T-helper 1 cell treated with Interleukin-12 subunit alpha and Interleukin-12 subunit beta and Interleukin-4 antibody, amounts not matched to agents 30 ng/mL and 1 ng/mL, for 36 hours (primary cell): ENCODE results near the gene OR13C3. TPM values are rescaled to one million over a fixed set of nuclear protein-coding genes. Genes with fewer than 3 reads are reported as not detected.
"Not testable (repeated sequence)": the region's sequence is repeated elsewhere in the genome, so short reads cannot be mapped to it uniquely, and the experiment has no call there.

Experiments used
- intact Hi-C: fragments of 100-400 bp; cut with micrococcal nuclease; formaldehyde crosslinking; loops from one replicate; pipeline ENCODE4 v1.15.1; 2024
- total RNA-seq: library from RNA; stranded (reverse); gene quantifications from 2 replicates; pipeline ENCODE4 v1.2.3, GENCODE V29; 2022

Gene OR13C3
- total RNA-seq, result not detected in 2 replicates

DNA sequence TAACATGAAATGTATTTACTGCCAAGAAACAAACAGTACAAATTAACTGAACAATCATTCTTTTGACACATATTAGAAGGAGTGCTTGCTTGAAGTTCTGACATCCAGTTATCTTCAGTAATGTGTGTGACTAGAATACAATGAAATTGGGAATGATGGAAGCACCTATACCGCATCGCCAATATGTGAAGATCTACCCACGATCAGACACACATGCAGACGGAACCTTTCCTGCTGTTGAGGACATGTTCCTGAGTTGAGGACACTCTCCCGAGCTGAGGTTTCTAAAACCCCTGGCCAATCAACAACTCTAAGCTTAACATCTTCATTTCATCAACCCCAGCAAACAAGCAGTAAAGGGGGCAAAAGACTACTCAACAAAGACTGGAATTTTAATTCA is at the start of gene OR13C3:
Gene OR13C3, minus strand, starts transcription at position 101 of the 400 bp plus-strand sequence. CDS start 133 bp downstream, outside the sequence.
- intact Hi-C loops, result no loop called here

DNA sequence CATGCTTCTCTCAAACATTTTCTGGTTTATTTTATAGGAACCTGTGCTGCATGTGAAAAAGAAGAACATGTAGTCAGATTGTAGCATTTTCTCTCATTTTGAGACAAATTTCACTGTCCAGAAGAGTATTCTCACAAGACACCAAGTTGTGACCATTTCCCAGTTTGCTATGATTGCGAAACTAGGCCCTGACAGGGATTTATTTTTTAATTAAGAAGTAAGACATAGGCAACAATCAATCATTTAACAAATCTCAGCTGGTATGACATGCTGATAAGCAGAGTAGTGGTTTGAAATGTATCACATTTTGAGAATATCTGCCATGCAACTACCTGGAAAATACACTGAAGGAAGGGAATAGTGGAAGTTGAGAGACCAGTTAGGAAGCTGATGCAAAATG is 43.9 kb upstream of the OR13C3 start:
- intact Hi-C loops, result no loop called here

DNA sequence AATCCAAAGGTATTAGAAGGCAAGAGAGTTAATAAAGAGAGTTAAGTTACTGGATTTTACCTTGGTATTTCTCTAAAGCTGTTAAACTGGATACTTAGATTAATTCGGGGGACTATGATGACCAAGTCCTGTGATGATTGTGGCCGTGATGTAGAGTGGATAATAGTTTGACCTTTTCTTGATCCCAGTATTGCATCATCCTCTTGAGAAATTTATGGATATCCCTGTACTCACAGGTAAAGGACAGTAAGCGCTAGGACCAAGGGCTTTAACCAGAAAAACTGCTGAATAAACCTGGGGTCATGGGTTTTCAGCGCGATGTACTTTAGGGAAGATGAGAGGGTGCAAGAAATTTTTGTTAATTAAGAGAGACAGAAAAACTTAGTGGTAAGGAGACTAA is 40.6 kb upstream of the OR13C3 start:
- intact Hi-C loops, result no loop called here

DNA sequence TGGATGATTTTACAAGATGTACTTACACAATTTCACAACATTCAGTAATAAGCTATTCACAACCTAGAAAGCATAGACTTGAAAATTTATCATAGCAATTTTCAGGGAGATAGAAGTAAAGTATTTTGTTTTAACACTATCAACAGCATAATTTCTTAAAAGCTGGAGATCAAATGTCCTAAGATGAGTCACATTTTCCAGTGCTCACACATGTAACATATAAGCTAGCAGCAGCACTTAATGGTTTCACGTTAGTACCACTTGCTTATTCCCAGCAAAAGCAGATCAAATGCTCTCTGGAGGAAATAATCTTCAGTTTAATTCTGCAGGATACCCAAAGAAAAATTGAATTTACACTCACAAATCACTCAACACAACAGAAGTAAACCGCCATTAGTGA is 38.8 kb upstream of the OR13C3 start:
- intact Hi-C loops, result no loop called here

DNA sequence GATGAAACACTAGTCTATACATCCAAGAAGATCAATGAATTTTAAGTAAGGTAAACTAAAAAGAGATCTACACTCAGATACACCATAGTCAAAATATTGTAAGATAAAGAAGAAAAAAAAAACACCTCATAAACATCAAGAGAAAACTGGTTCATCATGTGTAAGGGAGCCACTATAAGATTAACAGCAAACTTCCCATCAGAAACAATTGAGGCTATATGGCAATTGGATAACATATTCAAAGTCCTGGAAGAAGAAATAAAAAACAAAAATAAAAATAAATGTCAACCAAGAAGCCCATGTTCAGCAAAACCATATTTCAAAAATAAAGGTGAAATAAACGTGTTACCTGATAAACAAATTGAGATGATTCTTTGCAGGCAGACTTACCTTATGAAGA is 36.0 kb upstream of the OR13C3 start:
- intact Hi-C loops, result no loop called here

DNA sequence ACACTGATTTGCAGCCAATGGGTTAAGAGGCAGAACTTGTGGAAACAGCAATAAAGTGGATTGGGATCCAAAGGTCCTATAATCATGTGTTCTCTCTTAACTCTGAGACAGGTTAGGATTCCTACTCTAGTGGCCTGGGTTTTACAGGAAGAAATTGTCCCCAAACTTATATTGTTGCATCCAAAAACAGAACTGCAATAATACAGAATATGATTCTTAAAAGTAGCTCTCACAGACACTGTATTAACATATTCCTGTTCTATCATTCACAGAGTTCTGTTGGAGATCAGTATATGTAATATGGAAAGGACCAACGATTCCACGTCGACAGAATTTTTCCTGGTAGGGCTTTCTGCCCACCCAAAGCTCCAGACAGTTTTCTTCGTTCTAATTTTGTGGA is 32.2 kb upstream of the OR13C3 start, which contains the start of gene OR13C8:
Gene OR13C8, plus strand, starts transcription at position 301 of the 400 bp plus-strand sequence. Its CDS starts 0 bp downstream, at position 301.
- intact Hi-C loops, result no loop called here

DNA sequence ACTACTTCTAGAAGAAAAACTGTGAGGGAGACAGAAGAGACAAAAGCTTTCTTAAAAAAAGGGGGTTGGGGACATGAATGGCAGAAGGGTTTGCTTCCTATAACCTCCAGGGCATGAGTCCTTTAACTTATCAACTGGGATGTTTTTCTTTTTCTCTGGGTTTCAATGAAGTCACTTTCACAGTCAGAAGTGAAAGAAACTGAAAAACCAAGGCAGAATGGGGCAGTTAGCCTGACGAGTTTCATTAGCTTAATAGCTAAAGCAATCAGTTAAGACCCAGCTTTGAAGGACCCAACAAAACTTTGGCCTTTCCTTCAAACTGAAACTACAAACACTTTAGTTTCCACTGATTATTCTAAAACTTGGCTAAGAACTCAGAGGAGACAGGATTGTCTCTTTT is 27.7 kb upstream of the OR13C3 start:
- intact Hi-C loops, result no loop called here

DNA sequence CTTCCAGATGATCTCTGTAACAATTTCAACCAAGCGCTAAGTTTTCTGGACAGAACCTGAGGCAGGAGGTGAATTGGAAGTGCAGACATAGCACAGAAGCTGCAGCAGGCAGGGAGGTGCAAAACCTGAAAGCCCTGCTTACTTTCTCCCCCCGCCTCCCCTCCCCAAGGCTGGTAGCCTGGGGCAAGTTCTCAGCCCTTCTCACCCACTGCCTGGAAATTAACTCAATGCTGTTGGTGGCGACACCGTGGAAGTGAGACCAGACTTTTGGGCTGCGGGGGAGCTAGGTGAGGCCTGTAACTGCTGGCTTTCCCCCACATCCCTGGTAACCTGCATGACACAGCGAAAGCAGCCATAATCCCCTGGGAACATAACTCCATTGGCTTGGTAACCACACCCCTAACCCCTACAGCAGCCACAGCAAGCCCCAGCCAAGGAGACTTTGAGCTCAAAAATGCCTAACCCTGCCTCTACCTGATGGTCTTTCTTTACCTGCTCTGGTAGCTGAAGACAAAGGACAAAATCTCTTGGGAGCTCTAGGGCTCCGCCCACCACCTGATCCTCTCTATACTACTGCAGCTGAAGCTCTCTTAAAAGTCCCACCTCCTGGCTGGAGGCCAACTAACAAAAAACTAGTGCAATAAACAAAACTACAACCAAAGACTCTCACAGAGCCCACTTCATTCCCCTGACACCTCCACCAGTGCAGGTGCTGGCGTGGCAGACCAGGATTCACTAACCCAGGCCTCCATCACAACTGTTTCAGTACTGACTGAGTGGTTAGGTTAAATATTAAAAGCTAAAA is 20.4 kb upstream of the OR13C3 start:
- intact Hi-C loops, result no loop called here

DNA sequence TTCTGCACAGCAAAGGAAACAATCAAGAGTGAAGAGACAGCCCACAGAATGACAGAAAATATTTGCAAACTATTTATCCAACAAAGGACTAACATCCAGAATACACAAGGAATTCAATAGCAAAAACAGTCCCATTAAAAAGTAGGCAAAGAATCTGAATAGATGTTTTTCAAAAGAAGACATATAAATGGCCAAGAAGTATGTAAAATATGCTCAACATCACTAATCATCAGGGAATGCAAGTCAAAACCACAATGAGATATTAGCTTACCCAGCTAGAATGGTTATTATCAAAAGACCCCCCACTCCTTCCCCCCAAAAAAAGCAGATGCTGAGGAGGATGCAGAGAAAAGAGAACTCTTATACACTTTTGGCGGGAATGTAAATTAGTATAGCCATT is 18.9 kb upstream of the OR13C3 start:
- intact Hi-C loops, result no loop called here

DNA sequence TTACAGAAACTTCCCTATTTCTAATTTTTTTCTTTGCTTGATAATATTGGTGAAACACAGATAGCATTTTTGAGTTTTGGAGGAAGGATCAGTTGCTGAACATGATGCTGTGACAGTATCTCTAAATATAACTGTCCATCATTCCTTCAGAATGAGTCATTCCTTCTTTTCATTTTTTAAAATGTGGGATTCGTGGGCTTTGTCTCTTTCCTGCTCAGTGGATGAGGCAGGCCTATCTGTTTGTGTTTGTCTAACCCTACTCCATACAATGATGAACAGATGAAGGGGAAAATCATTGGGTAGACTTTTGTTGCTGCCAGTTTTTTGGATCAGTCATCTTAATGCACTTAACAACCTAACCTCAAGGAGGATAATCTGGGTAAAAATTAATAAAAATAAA is 16.6 kb upstream of the OR13C3 start:
- intact Hi-C loops, result no loop called here

DNA sequence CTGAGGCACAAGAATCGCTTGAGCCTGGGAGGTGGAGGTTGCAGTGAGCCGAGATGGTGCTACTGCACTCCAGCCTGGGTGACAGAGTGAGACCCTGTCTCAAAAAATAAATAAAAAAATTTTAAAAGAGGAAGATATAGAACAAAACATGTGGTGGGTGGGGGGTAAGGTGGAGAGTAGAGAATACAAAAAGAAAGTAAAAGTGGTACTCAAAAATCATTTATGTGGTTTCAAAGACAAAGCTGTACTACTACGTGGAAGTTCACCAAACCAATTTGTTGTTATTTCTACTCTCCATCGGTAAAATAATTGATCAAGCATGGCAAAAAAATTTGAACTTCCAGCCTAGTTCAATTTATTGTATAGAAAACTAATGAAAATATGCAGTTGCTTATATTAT is 8.0 kb upstream of the OR13C3 start:
- intact Hi-C loops, result no loop called here

DNA sequence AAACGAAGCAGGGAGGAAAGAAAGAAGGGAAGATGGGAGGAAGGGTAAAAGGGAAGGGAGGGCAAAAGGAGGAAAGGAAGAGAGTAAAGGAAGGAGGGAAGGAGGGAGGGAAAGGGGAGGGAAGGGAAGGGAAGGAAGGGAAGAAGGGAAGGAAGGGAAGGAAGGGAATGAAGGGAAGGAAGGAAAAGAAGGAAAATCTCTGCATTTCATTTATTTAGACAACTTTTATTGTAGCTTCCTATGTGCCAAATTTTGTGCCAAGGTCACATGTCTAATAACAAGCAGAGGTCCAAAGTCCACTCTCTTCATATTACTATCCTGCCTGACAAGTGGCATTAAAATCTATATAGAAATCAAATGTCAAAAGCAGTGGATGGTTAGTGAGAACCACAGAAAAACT is 2.6 kb upstream of the OR13C3 start:
- intact Hi-C loops, result no loop called here

DNA sequence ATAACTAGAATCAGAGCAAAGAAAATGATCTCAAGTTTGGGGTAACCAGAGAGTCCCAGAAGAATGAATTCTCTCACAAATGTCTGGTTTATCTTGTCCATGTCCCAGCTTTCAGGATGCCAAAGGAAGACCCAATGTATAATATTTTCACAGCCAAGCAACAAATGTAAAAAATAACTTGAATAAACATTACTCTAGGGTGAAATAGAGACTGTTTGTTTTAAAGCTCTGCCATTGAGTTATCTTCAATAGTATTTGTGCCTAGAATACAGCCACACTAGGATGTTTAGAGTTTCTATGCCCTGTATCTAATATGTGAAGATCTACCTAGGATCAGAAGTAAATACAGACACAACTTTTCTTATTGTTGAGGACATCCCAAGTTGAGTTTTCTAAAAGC is 9.5 kb downstream of the OR13C3 start, which contains the start of gene OR13C4:
Gene OR13C4, minus strand, starts transcription at position 101 of the 400 bp plus-strand sequence. Its CDS starts 0 bp downstream, at position 101.
- intact Hi-C loops, result no loop called here

DNA sequence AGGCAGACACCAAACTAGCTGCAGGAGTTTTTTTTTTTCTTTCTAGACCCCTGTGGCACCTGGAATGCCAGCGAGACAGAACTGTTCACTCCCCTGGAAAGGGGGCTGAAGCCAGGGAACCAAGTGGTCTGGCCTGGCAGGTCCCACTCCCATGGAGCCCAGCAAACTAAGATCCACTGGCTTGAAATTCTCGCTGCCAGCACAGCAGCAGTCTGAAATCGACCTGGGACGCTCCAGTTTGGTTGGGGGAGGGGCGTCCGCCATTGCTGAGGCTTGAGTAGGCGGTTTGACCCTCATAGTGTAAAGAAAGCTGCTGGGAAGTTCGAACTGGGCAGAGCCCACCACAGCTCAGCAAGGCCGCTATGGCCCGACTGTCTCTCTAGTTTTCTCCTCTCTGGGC is 16.4 kb downstream of the OR13C3 start:
- intact Hi-C loops, result not testable (repeated sequence)

DNA sequence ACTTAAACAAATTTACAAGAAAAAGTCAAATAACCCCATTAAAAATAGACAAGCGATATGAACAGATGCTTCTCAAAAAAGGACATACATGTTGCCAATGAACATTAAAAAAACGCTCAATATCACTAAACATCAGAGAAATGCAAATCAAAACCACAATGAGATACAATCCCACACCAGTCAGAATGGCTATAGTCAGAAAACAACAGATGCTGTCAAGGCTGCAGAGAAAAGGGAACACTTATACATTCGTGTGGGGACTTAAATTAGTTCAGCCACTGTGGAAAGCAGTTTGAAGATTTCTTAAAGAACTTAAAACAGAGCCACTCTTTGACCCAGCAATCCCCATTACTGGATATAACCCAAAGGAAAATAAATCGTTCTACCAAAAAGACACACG is 21.8 kb downstream of the OR13C3 start:
- intact Hi-C loops, result no loop called here

DNA sequence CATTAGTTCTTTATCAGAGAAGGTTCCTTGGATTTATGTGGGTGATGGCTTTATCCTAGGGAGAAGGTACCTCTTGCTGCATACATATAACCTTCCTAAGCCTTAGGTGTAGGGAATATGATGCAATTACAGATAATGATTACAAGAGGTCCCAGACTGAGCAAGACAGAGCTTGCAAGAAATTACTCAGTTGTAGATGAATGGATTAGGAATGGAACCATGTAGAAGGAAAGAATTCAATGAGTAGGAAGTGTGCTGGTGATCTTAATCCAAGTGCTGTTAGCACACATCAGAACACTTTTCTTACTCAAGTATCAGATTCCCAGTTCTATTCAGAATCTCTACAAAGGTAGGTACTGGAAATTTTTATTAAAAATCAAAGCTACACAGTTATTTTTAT is 30.1 kb downstream of the OR13C3 start:
- intact Hi-C loops, result no loop called here

DNA sequence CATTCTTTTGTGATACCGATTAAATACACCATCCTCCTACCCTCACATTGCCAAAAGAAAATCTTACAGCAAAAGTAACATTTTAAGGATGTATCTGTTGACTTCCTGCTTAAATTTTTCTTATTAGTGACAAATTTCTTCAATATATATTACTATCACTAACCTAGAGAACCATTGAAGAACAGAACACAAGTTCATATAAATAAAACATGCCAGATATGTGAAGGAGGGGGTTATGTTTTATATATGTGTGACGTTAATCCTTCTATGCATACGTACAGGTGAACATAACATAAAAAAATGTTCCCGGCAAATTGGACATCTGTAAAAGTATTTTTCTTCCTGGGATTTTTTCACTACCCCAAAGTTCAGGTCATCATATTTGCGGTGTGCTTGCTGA is 32.7 kb downstream of the OR13C3 start, which contains the start of gene OR13F1:
Gene OR13F1, plus strand, starts transcription at position 301 of the 400 bp plus-strand sequence. Its CDS starts 0 bp downstream, at position 301.
- intact Hi-C loops, result no loop called here

DNA sequence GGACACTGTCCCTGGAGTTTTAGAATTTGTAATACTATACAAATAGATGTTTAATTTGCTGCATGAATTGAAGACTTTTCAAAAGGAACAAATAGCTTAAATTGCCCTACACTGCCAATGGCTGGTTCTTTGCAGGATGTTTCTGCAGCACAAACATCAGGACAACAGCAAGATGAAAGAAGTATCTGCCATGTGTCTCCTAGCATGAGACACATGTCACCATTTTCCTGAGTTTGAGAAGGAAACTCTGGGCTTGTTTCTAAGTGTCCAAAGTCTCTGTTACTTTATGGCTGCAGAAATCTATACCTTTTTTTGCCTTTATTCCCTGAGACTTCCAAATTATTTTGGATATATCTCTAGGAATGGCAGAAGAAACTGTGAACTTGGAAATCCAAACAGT is 33.2 kb downstream of the OR13C3 start:
- intact Hi-C loops, result no loop called here

DNA sequence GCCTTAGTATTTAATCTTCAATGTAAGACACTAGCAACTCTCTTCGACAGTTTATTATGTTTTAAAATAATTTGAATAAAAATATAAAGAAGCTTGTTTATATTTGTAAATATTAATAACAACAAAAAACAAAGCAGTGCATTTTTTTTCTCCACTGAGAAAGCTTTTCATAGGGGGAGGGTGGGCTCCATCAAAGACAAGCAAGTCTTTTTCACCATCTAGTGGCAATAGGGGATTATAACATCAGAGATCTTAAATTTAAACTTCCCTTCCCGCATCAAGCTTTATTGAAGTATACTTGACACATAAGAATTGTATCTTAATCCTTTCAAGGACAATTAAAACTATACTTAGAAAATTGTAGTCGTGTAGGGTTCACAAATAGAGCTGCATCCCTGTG is 41.8 kb downstream of the OR13C3 start:
- intact Hi-C loops, result no loop called here
